Nephron (organoid): ENCODE data around the gene HIPK4.
"Not testable (repeated sequence)": the region's sequence is repeated elsewhere in the genome, so short reads cannot be mapped to it uniquely, and the experiment has no call there.

ENCODE experiments used
- H3K27ac Mint-ChIP-seq, 3 experiments: 2 replicates each; pipeline ENCODE4 v1.8.0; 2020; ENCODE audit warnings: mixed read lengths in 3 of 3, mild to moderate bottlenecking in 2 of 3, moderate library complexity in 1 of 3
- H3K27me3 Mint-ChIP-seq: 2 replicates; pipeline ENCODE4 v1.8.0; 2021; ENCODE audit warnings: low read depth, mild to moderate bottlenecking, moderate library complexity, mixed read lengths
- H3K36me3 Mint-ChIP-seq: 2 replicates; pipeline ENCODE4 v1.8.0; 2020; ENCODE audit warnings: low read depth, mixed read lengths
- H3K4me1 Mint-ChIP-seq: 2 replicates; pipeline ENCODE4 v1.8.0; 2020; ENCODE audit warnings: mixed read lengths
- H3K4me3 Mint-ChIP-seq, 3 experiments: 2 replicates each; pipeline ENCODE4 v1.8.0; 2020; ENCODE audit warnings: mild to moderate bottlenecking in 3 of 3, mixed read lengths in 3 of 3, moderate library complexity in 2 of 3
- H3K9me3 Mint-ChIP-seq: 2 replicates; pipeline ENCODE4 v1.8.0; 2020; ENCODE audit warnings: mixed read lengths
- TF ChIP-seq, protein P1 (sequence below), 3 experiments: fragments of 200-600 bp; sonication (generic); IDR thresholded peaks; one replicate each; pipeline ENCODE4 v1.5.0; 2021; ENCODE audit warnings: antibody characterized with exemption in 3 of 3; ENCODE audit not compliant: unreplicated experiment in 3 of 3

HIPK4 gene

DNA sequence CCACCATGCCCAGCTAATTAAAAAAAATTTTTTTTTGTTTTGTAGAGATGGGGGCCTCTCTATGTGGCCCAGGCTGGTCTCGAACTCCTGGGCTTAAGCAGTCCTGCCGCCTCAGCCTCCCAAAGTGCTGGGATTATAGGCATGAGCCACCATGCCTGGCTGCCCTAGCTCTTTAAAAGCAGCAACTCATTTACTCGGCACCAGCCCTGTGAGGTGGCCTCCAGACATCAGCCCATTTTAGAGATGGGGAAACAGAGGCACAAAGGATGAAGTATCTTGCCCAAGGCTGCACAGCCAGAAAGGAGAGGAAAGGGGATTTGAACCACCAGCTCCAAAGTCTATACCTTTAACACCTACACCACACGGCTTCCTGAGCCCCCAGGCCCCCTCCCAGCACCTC is 22.9 kb upstream of the HIPK4 start:
- Mint-ChIP-seq H3K4me3 (peak overlapping the region; percentile 19 to 75 (median 37)), H3K36me3 (no peaks in the 10 kb centered on the region), H3K27ac (peak overlapping the region; percentile 45 to 94 (median 81))

DNA sequence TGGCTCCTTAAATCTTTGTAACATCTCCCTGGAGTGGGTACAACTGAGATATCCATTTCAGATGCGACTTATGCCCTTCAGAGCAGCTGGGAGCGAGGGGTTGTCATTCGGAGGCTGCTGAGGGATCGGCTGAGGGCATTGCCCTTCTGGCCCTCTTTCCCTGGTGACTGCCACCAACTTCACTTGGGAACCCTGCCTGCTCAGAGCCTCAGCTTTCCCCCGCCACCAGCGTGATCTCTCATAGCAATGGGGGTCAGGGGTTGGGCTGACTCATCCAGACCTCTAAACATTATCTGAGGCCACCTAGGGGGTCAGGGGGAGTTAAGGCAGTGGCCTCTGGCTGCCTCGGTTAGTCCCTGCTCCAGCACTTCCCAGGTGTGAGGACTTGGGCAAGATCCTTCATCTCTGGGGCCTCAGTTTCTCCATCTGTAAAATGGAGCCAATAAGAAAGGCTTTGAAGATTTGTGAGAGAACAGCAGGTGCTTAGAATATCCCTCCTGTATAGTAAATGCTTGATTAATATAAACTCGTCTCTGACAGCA is 22.0 kb upstream of the HIPK4 start:
- H3K4me1 Mint-ChIP-seq = peaks cover 21% of the 10 kb centered on the region
- no peaks in the 10 kb centered on the region for H3K9me3 Mint-ChIP-seq
- no peak overlapping the region for H3K27ac Mint-ChIP-seq
- no peaks in the 10 kb centered on the region for H3K36me3 Mint-ChIP-seq
- TF ChIP-seq, protein P1, sequence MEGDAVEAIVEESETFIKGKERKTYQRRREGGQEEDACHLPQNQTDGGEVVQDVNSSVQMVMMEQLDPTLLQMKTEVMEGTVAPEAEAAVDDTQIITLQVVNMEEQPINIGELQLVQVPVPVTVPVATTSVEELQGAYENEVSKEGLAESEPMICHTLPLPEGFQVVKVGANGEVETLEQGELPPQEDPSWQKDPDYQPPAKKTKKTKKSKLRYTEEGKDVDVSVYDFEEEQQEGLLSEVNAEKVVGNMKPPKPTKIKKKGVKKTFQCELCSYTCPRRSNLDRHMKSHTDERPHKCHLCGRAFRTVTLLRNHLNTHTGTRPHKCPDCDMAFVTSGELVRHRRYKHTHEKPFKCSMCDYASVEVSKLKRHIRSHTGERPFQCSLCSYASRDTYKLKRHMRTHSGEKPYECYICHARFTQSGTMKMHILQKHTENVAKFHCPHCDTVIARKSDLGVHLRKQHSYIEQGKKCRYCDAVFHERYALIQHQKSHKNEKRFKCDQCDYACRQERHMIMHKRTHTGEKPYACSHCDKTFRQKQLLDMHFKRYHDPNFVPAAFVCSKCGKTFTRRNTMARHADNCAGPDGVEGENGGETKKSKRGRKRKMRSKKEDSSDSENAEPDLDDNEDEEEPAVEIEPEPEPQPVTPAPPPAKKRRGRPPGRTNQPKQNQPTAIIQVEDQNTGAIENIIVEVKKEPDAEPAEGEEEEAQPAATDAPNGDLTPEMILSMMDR (IDR thresholded peaks at IDR 0.05; ENCODE audit: unreplicated experiment in 3 of 3) = no peak
- H3K27me3 Mint-ChIP-seq = no peaks in the 10 kb centered on the region
- H3K4me3 Mint-ChIP-seq = no peak overlapping the region

More for the DNA sequence above, 22.9 kb upstream of the HIPK4 start:
- H3K4me1 Mint-ChIP-seq = peaks cover 28% of the 10 kb centered on the region
- no peaks in the 10 kb centered on the region for H3K9me3 Mint-ChIP-seq
- TF ChIP-seq, protein P1 (IDR thresholded peaks at IDR 0.05; ENCODE audit: unreplicated experiment in 3 of 3) = no peak
- H3K27me3 Mint-ChIP-seq = no peaks in the 10 kb centered on the region

GRCh38 chr19:40411125-40411842 is 21.3 kb upstream of the HIPK4 start:
- Mint-ChIP-seq H3K9me3 (no peaks in the 10 kb centered on the region), H3K36me3 (no peaks in the 10 kb centered on the region), H3K27ac (no peak overlapping the region), H3K27me3 (no peaks in the 10 kb centered on the region), H3K4me1 (peaks cover 18% of the 10 kb centered on the region), H3K4me3 (no peak overlapping the region)
- TF ChIP-seq, protein P1 (IDR thresholded peaks at IDR 0.05; ENCODE audit: unreplicated experiment in 3 of 3) = no peak

- no peaks in the 10 kb centered on the region for H3K36me3 Mint-ChIP-seq
- H3K27me3 Mint-ChIP-seq = no peaks in the 10 kb centered on the region
- peaks cover 8% of the 10 kb centered on the region for H3K4me1 Mint-ChIP-seq
- H3K27ac Mint-ChIP-seq = no peak overlapping the region
- no peaks in the 10 kb centered on the region for H3K9me3 Mint-ChIP-seq
- H3K4me3 Mint-ChIP-seq = no peak overlapping the region
- TF ChIP-seq, protein P1 (IDR thresholded peaks at IDR 0.05; ENCODE audit: unreplicated experiment in 3 of 3) = no peak
Observed at GRCh38 chr19:40410030-40410389, 20.0 kb upstream of the HIPK4 start.

DNA sequence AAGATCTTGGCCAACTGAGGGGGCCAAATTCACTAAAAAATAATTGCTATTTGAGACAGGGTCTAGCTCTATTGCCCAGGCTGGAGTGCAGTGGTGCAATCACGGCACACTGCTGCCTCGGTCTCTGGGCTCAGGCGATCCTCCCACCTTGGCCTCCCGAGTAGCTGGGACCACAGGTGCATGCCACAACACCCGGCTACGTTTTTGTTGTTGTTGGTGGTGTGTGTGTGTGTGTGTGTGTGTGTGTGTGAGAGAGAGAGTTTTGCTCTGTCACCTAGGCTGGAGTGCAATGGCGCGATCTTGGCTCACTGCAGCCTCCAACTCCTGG is 18.6 kb upstream of the HIPK4 start:
- peaks cover 11% of the 10 kb centered on the region for H3K4me1 Mint-ChIP-seq
- H3K27ac Mint-ChIP-seq, H3K9me3 Mint-ChIP-seq, H3K36me3 Mint-ChIP-seq, H3K4me3 Mint-ChIP-seq, H3K27me3 Mint-ChIP-seq: not testable (repeated sequence)

- Mint-ChIP-seq H3K27me3 (no peaks in the 10 kb centered on the region), H3K27ac (no peak overlapping the region), H3K9me3 (no peaks in the 10 kb centered on the region), H3K36me3 (no peaks in the 10 kb centered on the region), H3K4me3 (no peak overlapping the region), H3K4me1 (peaks cover 13% of the 10 kb centered on the region)
- TF ChIP-seq, protein P1 (IDR thresholded peaks at IDR 0.05; ENCODE audit: unreplicated experiment in 3 of 3) = no peak
Observed at GRCh38 chr19:40407714-40408597, 18.0 kb upstream of the HIPK4 start.
